K562 (cell line): ENCODE results near the gene HK1. TPM values are rescaled to one million over a fixed set of nuclear protein-coding genes. Genes with fewer than 3 reads are reported as not detected.

Source experiments
- ARNT ChIP-seq, 2 experiments: fragments of 450-650 bp; IDR thresholded peaks; 2 replicates each; pipeline ENCODE4 v1.6.1; 2016; ENCODE audit warnings: mild to moderate bottlenecking in 1 of 2
- C11orf30 ChIP-seq: fragments of 450-650 bp; IDR thresholded peaks from 2 replicates; pipeline ENCODE4 v1.6.1; 2016; ENCODE audit warnings: low read depth, mild to moderate bottlenecking
- KDM4B ChIP-seq, 2 experiments: fragments of 450-650 bp in 1 of 2; sonication (generic) in 1 of 2; IDR thresholded peaks; 2 replicates each; pipeline ENCODE4 v1.6.1; 2016 to 2017; ENCODE audit warnings: borderline replicate concordance in 2 of 2, antibody characterized with exemption in 1 of 2, low read depth in 1 of 2, mild to moderate bottlenecking in 1 of 2
- KLF16 ChIP-seq: IDR thresholded peaks from 2 replicates; pipeline ENCODE4 v1.6.1; 2016; ENCODE audit warnings: antibody characterized with exemption
- MCM5 ChIP-seq: fragments of 450-650 bp; IDR thresholded peaks from 2 replicates; pipeline ENCODE4 v1.6.1; 2016; ENCODE audit warnings: low read depth
- NFRKB ChIP-seq: fragments of 450-650 bp; IDR thresholded peaks from 2 replicates; pipeline ENCODE4 v1.6.1; 2016; ENCODE audit warnings: low read depth
- POLR3G ChIP-seq: IDR thresholded peaks from 2 replicates; pipeline ENCODE4 v1.6.1; 2011; ENCODE audit not compliant: insufficient read length, insufficient replicate concordance; ENCODE audit errors: extremely low read depth
- RBBP5 ChIP-seq: fragments of 200-600 bp; sonication (generic); IDR thresholded peaks from 2 replicates; pipeline ENCODE4 v1.6.1; 2012; ENCODE audit warnings: borderline replicate concordance, mild to moderate bottlenecking, low read length, control low read depth, inconsistent platforms; ENCODE audit not compliant: insufficient read depth, poor library complexity, severe bottlenecking
- ZNF398 ChIP-seq: fragments of 250-450 bp; sonication (Bioruptor Pico); IDR thresholded peaks from 2 replicates; pipeline ENCODE4 v1.8.0; 2021; ENCODE audit warnings: moderate library complexity, mild to moderate bottlenecking, inconsistent platforms
- polyA plus RNA-seq, 8 experiments: library from polyadenylated mRNA; depleted of rRNA in 4 of 8; stranded (reverse) in 5 of 8; unstranded in 3 of 8; fragments of >200 nt; fragmentation: Nextera tagmentation in 2 of 8; fragmentation: Illumina TruSeq in 1 of 8; extraction: Ambion mirVana in 2 of 8; extraction: Trizol in 1 of 8; gene quantifications; 2 replicates each; pipeline versions ENCODE4 v1.2.1 to v1.2.3, GENCODE V29; 2011 to 2014; ENCODE audit warnings: inconsistent platforms in 1 of 8, missing spikeins in 1 of 8
- total RNA-seq, 7 experiments: library from RNA; depleted of rRNA in 6 of 7; stranded (reverse); fragments of >200 nt in 6 of 7; fragmentation: Illumina TruSeq in 2 of 7; extraction: Trizol in 2 of 7; gene quantifications; 2 replicates each; pipeline versions ENCODE4 v1.2.1 to v1.2.3, GENCODE V29; 2011 to 2021; ENCODE audit warnings: low replicate concordance in 1 of 7
- TF ChIP-seq, protein P1 (sequence below): fragments of 250-450 bp; sonication (Bioruptor Pico); IDR thresholded peaks from 2 replicates; pipeline ENCODE4 v1.5.0; 2021
- TF ChIP-seq, protein P2 (sequence below): fragments of 450-650 bp; formaldehyde crosslinking; IDR thresholded peaks from 2 replicates; pipeline ENCODE4 v1.4.0; 2020; ENCODE audit warnings: mild to moderate bottlenecking, mixed read lengths
- TF ChIP-seq, protein P3 (sequence below), 2 experiments: IDR thresholded peaks; 2 replicates each; pipeline ENCODE4 v1.6.1; 2011; ENCODE audit warnings: borderline replicate concordance in 1 of 2, control low read depth in 1 of 2, low read depth in 1 of 2, low read length in 1 of 2, mild to moderate bottlenecking in 1 of 2, mixed read lengths in 1 of 2, moderate library complexity in 1 of 2; ENCODE audit not compliant: insufficient read depth in 1 of 2, insufficient read length in 1 of 2, poor library complexity in 1 of 2, severe bottlenecking in 1 of 2; ENCODE audit errors: extremely low read depth in 1 of 2

HK1 gene
- total and polyA plus RNA-seq, 9 of the 15 experiments (the other 6 are each of a cell fraction or from before 2014, with no cell fraction given) = 29.2 to 444 (median 193) TPM

- TF ChIP-seq RBBP5 (no peak), KDM4B (IDR thresholded peaks at IDR 0.05; ENCODE audit: borderline replicate concordance in 2 of 2, low read depth in 1 of 2) (no peak), KLF16 (peak; percentile 60), NFRKB (no peak), C11orf30 (no peak), MCM5 (no peak), ARNT (IDR thresholded peaks at IDR 0.05) (peak; percentile 49 to 53; a peak in 2 of 4 replicates), ZNF398 (CRISPR knock-in tag) (no peak), POLR3G (no peak)
- TF ChIP-seq, protein P1, sequence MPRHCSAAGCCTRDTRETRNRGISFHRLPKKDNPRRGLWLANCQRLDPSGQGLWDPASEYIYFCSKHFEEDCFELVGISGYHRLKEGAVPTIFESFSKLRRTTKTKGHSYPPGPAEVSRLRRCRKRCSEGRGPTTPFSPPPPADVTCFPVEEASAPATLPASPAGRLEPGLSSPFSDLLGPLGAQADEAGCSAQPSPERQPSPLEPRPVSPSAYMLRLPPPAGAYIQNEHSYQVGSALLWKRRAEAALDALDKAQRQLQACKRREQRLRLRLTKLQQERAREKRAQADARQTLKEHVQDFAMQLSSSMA (CRISPR knock-in tag) = no peak
- TF ChIP-seq, protein P2, sequence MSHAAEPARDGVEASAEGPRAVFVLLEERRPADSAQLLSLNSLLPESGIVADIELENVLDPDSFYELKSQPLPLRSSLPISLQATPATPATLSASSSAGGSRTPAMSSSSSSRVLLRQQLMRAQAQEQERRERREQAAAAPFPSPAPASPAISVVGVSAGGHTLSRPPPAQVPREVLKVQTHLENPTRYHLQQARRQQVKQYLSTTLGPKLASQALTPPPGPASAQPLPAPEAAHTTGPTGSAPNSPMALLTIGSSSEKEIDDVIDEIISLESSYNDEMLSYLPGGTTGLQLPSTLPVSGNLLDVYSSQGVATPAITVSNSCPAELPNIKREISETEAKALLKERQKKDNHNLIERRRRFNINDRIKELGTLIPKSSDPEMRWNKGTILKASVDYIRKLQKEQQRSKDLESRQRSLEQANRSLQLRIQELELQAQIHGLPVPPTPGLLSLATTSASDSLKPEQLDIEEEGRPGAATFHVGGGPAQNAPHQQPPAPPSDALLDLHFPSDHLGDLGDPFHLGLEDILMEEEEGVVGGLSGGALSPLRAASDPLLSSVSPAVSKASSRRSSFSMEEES (CRISPR knock-in tag) = no peak
- TF ChIP-seq, protein P3, sequence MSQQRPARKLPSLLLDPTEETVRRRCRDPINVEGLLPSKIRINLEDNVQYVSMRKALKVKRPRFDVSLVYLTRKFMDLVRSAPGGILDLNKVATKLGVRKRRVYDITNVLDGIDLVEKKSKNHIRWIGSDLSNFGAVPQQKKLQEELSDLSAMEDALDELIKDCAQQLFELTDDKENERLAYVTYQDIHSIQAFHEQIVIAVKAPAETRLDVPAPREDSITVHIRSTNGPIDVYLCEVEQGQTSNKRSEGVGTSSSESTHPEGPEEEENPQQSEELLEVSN (IDR thresholded peaks at IDR 0.05; ENCODE audit: borderline replicate concordance in 1 of 2, extremely low read depth in 1 of 2, insufficient read depth in 1 of 2, insufficient read length in 1 of 2, low read depth in 1 of 2, low read length in 1 of 2, poor library complexity in 1 of 2, severe bottlenecking in 1 of 2) = peak; percentile 73 to 85
Observed at GRCh38 chr10:69408318-69409175, 130.3 kb downstream of the HK1 start (continued).
